NCI-H526 (cell line): ENCODE measurements around the gene ULK4.

Source experiments
- DNase-seq, 2 experiments: peaks; one replicate each; lab custom pipeline; 2025; lab: John Stamatoyannopoulos, UW

Gene ULK4

DNA sequence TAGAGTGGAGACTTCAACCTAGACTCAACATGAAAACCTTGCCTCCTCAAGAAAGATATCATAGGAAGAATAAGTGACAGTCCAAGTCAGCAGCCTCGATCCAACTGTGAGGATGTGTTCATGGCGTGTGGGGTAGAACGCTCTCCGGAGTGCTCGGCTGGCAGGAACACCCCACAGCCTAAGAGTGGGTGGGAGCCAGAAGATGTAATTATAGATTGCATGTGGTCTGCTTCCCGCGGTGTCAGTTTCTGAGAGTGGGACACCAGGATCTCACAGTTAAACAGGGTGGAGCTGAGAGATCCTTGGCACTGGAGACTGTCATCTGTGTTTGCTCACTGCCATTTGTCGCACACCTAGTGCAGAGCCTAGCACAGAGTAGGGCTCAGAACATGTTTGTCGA is 604.6 kb downstream of the ULK4 start:
- DNase-seq: no peak

DNA sequence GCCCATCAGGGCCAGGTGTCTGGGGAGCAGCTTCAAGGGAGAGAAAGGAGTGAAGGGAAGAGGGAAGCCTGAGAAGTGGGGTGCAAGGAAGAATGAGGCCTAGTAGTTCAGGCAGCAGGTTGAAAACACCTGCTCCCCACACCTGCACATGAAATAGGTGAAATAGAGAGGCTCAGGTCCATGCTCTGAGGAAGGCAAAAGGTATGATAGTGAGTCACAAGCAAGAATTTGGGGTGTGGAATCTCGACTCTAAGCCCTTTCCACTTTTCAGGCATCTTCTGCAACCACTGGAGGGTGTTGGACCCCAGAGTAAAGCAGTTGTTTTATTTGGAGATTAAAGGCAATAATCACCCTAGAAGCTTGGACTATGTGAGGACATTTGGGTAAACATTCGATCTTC is 605.1 kb downstream of the ULK4 start:
- no peak for DNase-seq

DNA sequence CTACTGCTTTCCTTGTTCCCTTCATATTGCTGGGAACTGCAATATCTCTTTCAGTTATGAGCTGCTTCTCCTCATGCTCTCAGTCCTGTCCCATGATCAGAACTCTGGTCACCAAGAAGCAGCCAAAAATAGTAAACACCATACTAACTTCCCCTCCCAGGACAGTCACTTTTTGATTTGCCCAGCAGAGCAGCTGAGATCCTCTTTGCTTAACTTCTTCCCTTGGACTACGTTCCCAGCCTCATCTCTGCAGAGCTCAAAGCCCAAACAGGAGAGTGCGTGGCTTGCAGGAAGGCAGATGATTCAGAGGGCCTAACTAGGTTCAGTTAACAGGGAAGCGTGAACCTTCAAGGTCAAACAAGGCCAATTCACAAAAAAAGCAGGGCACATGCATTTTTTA is 609.4 kb downstream of the ULK4 start:
- no peak for DNase-seq

GRCh38 chr3:41350441-41350840 is 611.5 kb downstream of the ULK4 start:
- DNase-seq: no peak

GRCh38 chr3:41348401-41348800 is 613.5 kb downstream of the ULK4 start:
- DNase-seq: no peak

DNA sequence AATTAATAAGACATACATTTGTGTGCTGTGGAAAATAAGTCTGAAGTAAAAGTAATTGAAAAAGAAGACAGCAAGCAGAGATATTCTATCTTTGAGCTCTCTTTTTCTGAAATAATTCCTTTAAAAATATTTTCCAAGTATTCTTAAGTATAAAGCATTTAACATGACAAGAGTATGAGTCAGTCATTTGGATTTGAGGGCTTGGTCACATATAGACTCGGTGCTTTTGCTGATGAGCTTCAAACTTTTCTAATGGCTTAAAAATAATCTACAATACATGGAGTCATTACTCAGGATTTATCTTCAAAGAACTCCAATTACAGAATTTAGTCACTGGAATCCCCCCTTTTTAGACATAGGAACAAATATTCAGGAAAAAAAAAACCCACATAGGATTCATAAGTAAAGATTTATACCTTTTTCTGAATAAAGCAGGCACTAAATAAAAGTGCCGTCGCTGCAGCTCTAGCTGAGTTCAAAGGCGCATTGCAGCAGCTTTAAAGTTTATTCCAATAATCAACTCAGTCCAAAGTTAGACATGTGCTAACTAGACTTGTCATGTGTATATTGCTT is 615.1 kb downstream of the ULK4 start:
- DNase-seq: no peak

DNA sequence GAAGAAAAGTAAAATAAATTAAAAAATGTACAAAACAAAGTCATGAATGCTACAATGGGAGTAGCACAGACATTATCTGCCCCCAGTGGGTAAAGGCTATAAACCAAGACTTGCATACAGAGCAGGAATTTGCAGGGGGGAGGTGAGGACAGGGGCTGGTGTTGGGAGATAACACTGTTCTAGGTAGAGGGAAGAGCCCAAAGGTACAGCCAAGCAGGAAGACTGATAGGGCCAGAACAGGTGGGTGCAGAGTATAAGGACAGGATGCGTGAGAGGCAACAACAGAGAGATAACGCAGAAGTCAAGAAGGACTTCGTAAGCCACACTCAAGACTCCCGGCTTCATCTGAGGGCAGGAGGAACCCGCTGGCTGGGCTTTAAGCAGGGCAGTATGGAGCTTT is 616.1 kb downstream of the ULK4 start:
- no peak for DNase-seq

GRCh38 chr3:41339758-41340157 is 622.1 kb downstream of the ULK4 start:
- DNase-seq: no peak

DNA sequence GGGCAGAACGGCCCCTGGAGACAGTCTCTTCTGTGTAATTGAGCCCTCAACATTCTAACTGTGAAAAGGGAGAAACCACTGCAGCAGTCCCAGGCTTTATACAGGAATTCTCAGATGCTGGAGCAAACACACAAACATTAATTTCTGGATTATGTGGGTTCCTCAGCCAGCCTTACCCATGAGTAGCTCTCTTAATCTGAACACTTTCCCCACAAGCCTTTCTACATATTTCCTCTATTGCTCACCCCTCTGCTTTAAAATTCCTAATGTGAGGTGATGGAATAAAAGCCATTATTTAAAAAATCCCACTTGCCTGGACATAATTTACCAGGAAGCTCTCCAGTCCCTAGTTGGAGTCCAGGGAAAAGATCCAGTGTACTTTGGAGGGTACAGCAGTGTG is 623.6 kb downstream of the ULK4 start:
- no peak for DNase-seq

- no peak for DNase-seq
These were observed 627.5 kb downstream of the ULK4 start for GRCh38 chr3:41334426-41334825.

- no peak for DNase-seq
These were observed 630.9 kb downstream of the ULK4 start for GRCh38 chr3:41331041-41331440.

DNA sequence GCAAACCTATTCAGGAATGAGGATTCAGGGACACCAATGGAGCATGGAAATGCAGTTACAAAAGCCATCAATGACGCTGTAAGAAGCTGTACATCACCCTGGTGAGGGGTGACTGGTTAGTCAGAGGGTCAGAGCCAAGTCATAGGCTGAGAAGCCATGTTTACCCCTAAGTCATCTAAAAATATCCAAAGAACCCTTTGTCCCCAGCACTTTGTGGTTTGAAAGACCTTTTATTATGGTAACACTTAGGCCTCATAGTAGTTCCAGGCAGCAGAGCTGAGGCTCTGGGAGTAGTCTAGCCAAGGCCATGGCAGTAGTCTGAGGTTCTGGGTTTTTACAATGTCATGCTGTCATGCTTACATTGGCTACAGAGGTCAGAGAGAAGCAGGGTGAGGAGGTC is 631.4 kb downstream of the ULK4 start:
- DNase-seq: no peak

- DNase-seq: no peak
These were observed 632.0 kb downstream of the ULK4 start for GRCh38 chr3:41329881-41330280.

DNA sequence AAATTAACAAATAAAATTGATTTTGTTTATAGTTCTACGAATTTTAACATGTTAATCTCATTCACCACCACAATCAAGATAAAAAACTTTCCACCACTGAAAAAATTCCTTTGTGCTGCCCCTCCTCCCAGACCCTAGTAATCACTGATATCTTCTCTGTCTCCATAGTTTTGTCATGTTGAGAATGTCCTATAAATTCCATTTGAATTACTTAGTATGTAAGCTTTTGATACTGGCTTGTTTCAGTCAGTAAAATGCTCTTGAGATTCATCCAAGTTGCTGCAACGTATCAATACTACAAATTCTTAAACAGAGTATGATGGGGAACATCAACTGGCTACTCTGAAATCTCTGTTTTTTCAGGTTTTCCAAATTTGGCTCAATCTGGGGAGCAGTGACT is 633.0 kb downstream of the ULK4 start:
- DNase-seq: no peak

GRCh38 chr3:41327718-41328117 is 634.2 kb downstream of the ULK4 start:
- DNase-seq: no peak

GRCh38 chr3:41324156-41324475 is 637.8 kb downstream of the ULK4 start:
- DNase-seq: no peak

GRCh38 chr3:41323467-41324155 is 638.3 kb downstream of the ULK4 start:
- DNase-seq: no peak

DNA sequence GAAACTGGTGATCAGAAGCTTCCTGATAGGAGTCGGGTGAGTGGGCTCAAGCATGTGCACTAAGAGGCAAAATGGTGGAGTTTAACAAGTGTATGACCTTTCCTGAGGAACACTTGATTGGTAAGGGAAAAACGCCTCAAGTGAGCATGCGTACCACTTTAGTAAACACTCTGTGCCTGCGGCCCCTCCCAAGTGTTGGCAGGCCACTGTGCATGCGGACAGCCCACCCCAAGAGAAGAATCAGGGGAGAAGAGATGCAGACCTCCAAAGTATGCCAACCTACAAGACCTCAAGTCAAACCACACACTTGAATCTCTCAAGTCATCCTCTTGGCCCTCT is 640.3 kb downstream of the ULK4 start:
- DNase-seq: no peak

DNA sequence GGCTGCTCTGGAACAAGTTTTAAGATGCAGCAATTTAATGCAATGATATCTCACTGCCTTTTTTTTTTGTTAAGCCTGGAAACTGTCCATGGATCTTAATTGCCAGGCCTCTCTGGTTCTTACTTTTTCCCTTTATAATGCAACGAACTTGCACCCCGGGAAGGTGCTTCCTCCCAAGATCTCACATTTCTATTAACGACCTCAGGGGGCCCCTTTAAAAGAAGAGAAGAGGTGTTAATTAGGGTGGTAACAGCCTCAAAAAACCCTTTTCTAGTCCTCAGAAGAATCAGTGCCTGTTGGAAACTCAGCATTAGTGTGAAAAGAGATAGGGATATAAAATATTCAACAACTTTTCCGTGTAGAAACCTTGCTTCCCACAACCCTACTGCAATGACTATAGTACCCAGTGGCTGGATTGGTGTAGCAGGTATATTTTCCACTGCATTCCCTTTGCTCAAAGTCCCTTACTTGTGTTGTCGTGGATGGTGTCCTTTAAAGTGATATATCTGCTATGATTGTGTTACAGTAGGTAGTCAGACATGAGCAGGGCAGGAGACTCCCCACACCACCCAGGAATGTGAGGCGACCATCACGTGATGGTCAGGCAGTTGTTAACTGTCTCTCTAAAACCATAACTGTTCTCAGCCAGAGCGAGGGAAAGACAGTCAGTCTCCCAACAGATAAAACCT is 640.8 kb downstream of the ULK4 start:
- no peak for DNase-seq

GRCh38 chr3:41318520-41318919 is 643.4 kb downstream of the ULK4 start:
- DNase-seq: no peak

DNA sequence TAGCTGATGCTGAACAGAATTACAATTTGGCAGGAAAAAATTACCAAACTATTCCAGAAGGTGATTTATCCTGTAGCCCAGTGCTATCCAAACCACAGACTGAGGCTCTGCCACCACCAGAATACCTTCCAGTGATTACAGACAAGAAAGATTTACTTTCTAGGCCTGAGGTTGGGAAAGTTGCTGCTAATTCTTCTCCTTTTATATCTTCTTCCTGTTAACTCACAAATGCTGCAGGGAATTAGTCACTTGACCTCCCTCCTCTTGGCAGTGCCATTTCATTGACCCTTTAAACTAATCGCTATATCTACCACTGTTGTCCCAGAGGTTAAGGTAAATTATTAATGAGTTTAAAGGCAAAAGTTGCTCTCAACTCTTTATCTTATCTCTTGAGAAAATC is 644.2 kb downstream of the ULK4 start:
- no peak for DNase-seq

GRCh38 chr3:41317298-41317697 is 644.6 kb downstream of the ULK4 start:
- no peak for DNase-seq

DNA sequence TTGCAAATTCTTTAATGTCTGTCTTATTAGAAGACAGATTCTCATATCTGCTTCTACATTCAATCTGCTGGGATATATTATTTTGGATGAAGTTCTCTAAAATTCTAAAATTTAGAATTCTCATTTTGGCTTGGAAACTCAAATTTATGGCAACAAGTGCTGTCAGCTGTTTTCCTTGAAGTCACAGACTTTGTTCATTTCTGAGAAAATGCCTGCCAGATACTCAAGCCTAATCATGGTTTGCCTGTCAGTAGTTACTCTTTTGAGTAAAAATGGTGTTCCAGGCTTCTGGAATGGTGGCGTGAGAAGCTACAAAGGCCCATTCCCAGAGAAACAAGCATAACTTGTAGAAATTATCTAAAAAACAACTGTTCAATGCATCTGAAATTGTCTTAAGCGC is 646.8 kb downstream of the ULK4 start:
- no peak for DNase-seq

- DNase-seq: no peak
These were observed 653.8 kb downstream of the ULK4 start for GRCh38 chr3:41308119-41308518.
